GM12878 (cell line): ENCODE data around the gene SF3B6. TPM values are rescaled to one million over a fixed set of nuclear protein-coding genes. Genes with fewer than 3 reads are reported as not detected.
A peak's percentile ranks its signal among the peaks of the same experiment; 100 is the strongest.

ENCODE experiments used
- ATF2 ChIP-seq: IDR thresholded peaks from 2 replicates; pipeline ENCODE4 v1.6.1; 2012; ENCODE audit warnings: low read length, inconsistent platforms
- ATF7 ChIP-seq: fragments of 450-650 bp; IDR thresholded peaks from 2 replicates; pipeline ENCODE4 v1.6.1; 2016; ENCODE audit warnings: low read depth, mild to moderate bottlenecking
- CHD4 ChIP-seq: fragments of 200-600 bp; sonication (generic); IDR thresholded peaks from 2 replicates; pipeline ENCODE4 v1.6.1; 2016; ENCODE audit warnings: mild to moderate bottlenecking
- CREB1 ChIP-seq: IDR thresholded peaks from 2 replicates; pipeline ENCODE4 v1.6.1; 2012; ENCODE audit warnings: low read depth, mild to moderate bottlenecking, inconsistent platforms
- FOS ChIP-seq: IDR thresholded peaks from 3 replicates; pipeline ENCODE4 v1.6.1; 2011; ENCODE audit warnings: borderline replicate concordance; ENCODE audit not compliant: insufficient read length; ENCODE audit errors: extremely low read depth
- HDGF ChIP-seq: fragments of 450-650 bp; IDR thresholded peaks from 2 replicates; pipeline ENCODE4 v1.6.1; 2016; ENCODE audit warnings: antibody characterized with exemption
- LARP7 ChIP-seq: fragments of 450-650 bp; IDR thresholded peaks from 2 replicates; pipeline ENCODE4 v1.6.1; 2017; ENCODE audit warnings: mild to moderate bottlenecking
- MEF2A ChIP-seq: IDR thresholded peaks from 2 replicates; pipeline ENCODE4 v1.6.1; 2011; ENCODE audit warnings: low read depth, mild to moderate bottlenecking, low read length, moderate library complexity; ENCODE audit not compliant: insufficient read depth
- NFXL1 ChIP-seq: fragments of 450-650 bp; IDR thresholded peaks from 2 replicates; pipeline ENCODE4 v1.6.1; 2017; ENCODE audit warnings: antibody characterized with exemption, mild to moderate bottlenecking, borderline replicate concordance
- NKRF ChIP-seq: fragments of 450-650 bp; conservative IDR thresholded peaks from 2 replicates; pipeline ENCODE4 v1.6.1; 2017; ENCODE audit warnings: mild to moderate bottlenecking, moderate library complexity
- NR2C1 ChIP-seq: fragments of 450-650 bp; IDR thresholded peaks from 2 replicates; pipeline ENCODE4 v1.6.1; 2017; ENCODE audit warnings: antibody characterized with exemption, mild to moderate bottlenecking, moderate library complexity
- PML ChIP-seq: IDR thresholded peaks from 2 replicates; pipeline ENCODE4 v1.6.1; 2012; ENCODE audit warnings: low read length, inconsistent platforms
- POLR2A ChIP-seq: IDR thresholded peaks from 2 replicates; pipeline ENCODE4 v1.6.1; 2011; ENCODE audit warnings: low read depth, mild to moderate bottlenecking, low read length
- SIN3A ChIP-seq: IDR thresholded peaks from 2 replicates; pipeline ENCODE4 v1.6.1; 2012; ENCODE audit warnings: low read depth, low read length, improper control_type of control experiment
- SMARCA5 ChIP-seq: fragments of 450-650 bp; IDR thresholded peaks from 2 replicates; pipeline ENCODE4 v1.6.1; 2017; ENCODE audit warnings: mild to moderate bottlenecking
- SP1 ChIP-seq: IDR thresholded peaks from one replicate; pipeline ENCODE4 v1.6.1; 2011; ENCODE audit warnings: low read depth, low read length
- SPI1 ChIP-seq: IDR thresholded peaks from 2 replicates; pipeline ENCODE4 v1.6.1; 2011; ENCODE audit warnings: low read depth, mild to moderate bottlenecking, low read length, moderate library complexity, borderline replicate concordance; ENCODE audit not compliant: insufficient read depth
- SUZ12 ChIP-seq: fragments of 200-600 bp; sonication (generic); IDR thresholded peaks from one replicate; pipeline ENCODE4 v1.6.1; 2018; ENCODE audit warnings: antibody characterized with exemption, mild to moderate bottlenecking; ENCODE audit not compliant: unreplicated experiment
- TARDBP ChIP-seq: IDR thresholded peaks from 2 replicates; pipeline ENCODE4 v1.6.1; 2016; ENCODE audit warnings: borderline replicate concordance
- TCF3 ChIP-seq: IDR thresholded peaks from 2 replicates; pipeline ENCODE4 v1.6.1; 2012; ENCODE audit warnings: low read depth, mild to moderate bottlenecking, low read length, borderline replicate concordance; ENCODE audit not compliant: insufficient read depth
- USF2 ChIP-seq: IDR thresholded peaks from 2 replicates; pipeline ENCODE4 v1.6.1; 2011; ENCODE audit warnings: low read depth, low read length, improper control_type of control experiment, borderline replicate concordance
- YBX1 ChIP-seq: fragments of 450-650 bp; IDR thresholded peaks from 2 replicates; pipeline ENCODE4 v1.6.1; 2016; ENCODE audit warnings: antibody characterized with exemption
- ZZZ3 ChIP-seq: IDR thresholded peaks from 2 replicates; pipeline ENCODE4 v1.6.1; 2011; ENCODE audit warnings: low read depth; ENCODE audit not compliant: control insufficient read depth, insufficient read length
- polyA plus RNA-seq, 11 experiments: library from polyadenylated mRNA; depleted of rRNA in 4 of 11; unstranded in 6 of 11; stranded (reverse) in 5 of 11; fragments of >200 nt; fragmentation: Nextera tagmentation in 4 of 11; fragmentation: Illumina TruSeq in 1 of 11; extraction: Ambion mirVana in 4 of 11; extraction: Trizol in 1 of 11; gene quantifications; 1 replicate in 1 of 11; 2 replicates in 10 of 11; pipeline versions ENCODE4 v1.2.1 to v1.2.3, GENCODE V29; 2011 to 2016; ENCODE audit warnings: inconsistent platforms in 2 of 11, missing spikeins in 2 of 11, low read depth in 1 of 11
- total RNA-seq, 4 experiments: library from RNA; depleted of rRNA in 3 of 4; stranded (reverse); fragments of >200 nt in 3 of 4; fragmentation: Illumina TruSeq in 1 of 4; extraction: Trizol in 1 of 4; gene quantifications; 2 replicates each; pipeline versions ENCODE4 v1.2.1 to v1.2.3, GENCODE V29; 2013 to 2021

SF3B6 gene
- total and polyA plus RNA-seq, 10 of the 15 experiments (the other 5 are each of a cell fraction or from before 2014, with no cell fraction given) = 118 to 584 (median 270) TPM

- TF ChIP-seq USF2 (no peak), SMARCA5 (peak; percentile 27; the same call in 1 of the 2 replicates), HDGF (peak; percentile 72; the same call in 1 of the 2 replicates), NFXL1 (no peak), ZZZ3 (no peak), ATF2 (peak; percentile 53; the same call in 1 of the 2 replicates), SP1 (peak; percentile 76), YBX1 (no peak), TCF3 (no peak), SPI1 (peak; percentile 55; the same call in 1 of the 2 replicates), FOS (no peak), SIN3A (peak; percentile 93), ATF7 (peak; percentile 95), NR2C1 (peak; percentile 98), CREB1 (peak; percentile 99), POLR2A (peak; percentile 94), PML (peak; percentile 97), TARDBP (no peak; the same call in none of the 2 replicates), LARP7 (peak; percentile 87), CHD4 (no peak), NKRF (peak; percentile 80), MEF2A (peak; percentile 83), SUZ12 (no peak)
These were observed at the start of gene SF3B6 (continued) for GRCh38 chr2:24075915-24076848.
